Medulla oblongata (tissue), 1 donor: ENCODE results near the gene RSRC1.
"Not testable (repeated sequence)": the region's sequence is repeated elsewhere in the genome, so short reads cannot be mapped to it uniquely, and the experiment has no call there.

Experiments used
- DNase-seq: peaks from one replicate; pipeline ENCODE4 v3.0.0-alpha.2; 2015; ENCODE audit errors: extremely low spot score

RSRC1 gene, protein sequence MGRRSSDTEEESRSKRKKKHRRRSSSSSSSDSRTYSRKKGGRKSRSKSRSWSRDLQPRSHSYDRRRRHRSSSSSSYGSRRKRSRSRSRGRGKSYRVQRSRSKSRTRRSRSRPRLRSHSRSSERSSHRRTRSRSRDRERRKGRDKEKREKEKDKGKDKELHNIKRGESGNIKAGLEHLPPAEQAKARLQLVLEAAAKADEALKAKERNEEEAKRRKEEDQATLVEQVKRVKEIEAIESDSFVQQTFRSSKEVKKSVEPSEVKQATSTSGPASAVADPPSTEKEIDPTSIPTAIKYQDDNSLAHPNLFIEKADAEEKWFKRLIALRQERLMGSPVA

DNA sequence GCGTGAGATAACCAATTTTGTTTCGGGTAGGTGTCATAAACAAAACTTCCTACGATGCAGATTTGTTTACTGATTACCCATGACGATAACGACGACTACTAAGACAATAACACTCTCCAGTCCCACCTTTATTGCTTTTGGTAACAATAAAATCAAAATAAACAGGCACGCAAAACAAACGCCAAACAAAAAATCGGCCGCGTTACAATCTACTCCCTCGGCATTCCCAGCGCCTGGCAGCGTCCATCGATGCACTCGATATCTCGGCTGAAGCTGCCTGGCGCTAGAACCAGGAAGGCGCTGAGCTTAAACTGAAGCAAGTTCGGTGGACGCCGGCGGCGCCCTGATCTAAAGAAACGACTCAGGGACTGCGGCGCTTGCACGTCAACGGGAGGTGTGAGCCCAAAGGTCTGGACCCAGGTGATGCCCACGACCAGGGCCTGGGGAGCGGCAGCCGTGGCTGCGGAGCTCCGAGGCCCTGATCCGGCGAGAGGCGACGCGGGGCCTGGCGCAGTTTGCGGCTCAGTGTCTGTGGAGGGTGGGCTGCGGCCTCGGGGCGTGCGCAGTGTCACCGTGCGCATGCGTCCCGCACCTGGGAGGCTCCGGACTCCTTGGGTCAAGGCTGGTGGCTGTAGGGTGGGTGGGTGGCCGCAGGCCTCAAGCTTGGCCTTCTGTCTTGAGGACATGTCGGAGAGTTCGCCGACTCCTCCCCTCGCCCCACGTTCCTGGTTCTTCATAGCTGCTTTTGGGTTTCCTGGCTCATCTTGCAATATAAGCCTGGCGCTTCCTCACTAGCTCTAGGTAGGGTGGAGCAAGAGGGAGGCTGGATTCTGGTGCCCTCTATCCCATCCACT, at the start of gene RSRC1:
Gene RSRC1, plus strand, starts transcription at position 286 of the 854 bp plus-strand sequence. CDS start 12,016 bp downstream, outside the sequence.
- peak; percentile 91 for DNase-seq

DNA sequence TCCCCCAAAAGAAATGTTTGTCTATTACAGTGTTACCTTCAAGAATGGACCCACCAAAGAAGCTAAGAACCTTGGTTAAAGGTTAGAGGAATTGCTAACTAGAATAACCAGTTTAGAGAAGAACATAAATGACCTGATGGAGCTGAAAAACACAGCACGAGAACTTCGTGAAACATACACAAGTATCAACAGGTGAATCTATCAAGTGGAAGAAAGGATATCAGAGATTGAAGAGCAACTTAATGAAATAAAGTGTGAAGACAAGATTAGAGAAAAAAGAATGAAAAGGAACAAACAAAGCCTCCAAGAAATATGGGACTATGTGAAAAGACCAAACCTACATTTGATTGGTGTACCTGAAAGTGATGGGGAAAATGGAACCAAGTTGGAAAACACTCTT, 44.3 kb upstream of the RSRC1 start:
- not testable (repeated sequence) for DNase-seq

DNA sequence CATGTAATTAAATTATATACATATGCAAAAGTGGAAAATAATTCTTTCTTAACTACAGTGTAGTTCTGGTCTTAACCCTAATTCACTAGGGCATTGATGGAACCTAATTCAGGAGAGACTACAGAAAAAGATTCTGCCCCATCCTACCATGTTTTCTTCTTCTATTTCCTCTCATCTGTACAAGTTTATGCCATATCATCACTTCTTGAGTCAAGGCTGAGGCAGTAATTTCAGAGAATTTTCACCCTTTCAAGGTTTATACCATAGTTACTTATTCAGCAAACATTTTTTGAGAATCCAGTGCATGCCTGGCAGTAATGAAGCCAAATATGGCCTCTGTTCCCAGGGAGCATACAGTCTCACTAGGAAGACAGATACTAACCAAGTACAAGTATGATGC, 37.1 kb upstream of the RSRC1 start:
- DNase-seq = no peak

DNA sequence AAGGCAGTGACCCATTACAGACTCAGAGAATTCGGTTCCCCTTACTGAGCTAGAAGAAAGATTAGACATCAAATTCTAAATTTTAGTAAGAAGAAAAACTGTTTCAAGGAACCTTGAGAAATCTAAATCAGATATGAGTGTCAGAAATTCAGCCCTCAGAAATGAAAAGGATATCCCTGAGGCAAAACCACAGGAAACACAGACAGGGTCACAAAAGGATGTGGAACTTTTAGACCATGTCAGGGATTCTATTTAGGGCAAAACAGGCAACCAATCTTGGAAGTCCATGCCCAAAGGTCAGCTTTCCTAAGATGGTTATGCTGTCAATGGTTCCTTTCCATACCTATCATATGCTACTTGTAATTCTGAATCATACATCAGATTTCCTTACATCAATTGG, 35.3 kb upstream of the RSRC1 start:
- DNase-seq = no peak

DNA sequence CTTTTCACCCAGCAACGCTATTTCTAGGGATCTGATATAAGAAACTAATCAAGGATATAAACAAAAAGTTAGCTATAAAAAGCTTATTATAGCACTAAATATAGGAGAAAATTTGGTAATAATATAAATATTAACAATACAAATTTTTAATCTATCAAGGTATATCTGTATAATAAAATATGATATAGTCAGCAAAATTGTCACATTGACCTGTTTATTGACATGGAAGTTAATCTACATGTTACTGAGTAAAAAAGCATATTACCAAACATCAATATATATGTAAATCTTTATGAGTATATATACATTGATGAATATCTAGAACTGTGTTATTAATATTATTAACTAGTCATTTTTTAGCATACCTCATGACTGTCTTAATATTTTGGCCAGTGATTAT, 30.3 kb upstream of the RSRC1 start:
- no peak for DNase-seq

DNA sequence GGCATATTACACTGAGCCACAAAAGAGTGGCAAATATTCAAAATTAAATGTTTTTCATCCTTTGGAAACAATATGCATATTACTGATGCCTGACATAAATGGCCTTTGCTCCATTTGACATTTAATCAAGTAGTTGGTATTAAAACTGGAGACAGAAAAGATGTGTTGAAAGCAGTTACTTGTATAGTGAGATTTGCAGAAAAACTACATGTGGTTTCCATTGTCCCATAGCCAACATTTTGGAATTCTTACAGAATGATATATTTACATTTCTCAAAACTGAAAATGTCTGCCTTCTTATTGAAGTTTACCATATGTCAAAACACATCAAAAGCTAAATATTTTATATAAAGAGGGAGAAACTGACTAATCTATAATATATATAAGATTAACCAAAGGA, 25.2 kb upstream of the RSRC1 start:
- DNase-seq = no peak

DNA sequence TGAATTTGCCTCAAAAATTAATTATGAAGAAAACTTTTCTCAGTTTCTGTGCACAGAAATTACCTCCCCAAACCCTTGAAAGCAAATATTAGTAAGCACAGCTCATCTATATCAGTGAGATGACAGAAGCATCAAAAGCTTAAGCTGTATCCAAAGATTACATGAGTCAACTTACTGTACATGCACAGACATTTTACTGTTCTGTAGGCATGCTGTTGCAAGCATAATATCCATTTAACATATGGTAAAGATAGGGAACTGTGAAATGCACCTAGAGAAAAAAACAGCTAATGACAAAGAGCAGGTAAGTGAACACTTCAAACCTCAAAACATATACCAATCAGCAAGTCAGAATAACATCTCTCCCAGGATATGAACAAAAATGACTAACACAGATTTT, 24.5 kb upstream of the RSRC1 start:
- DNase-seq = no peak

DNA sequence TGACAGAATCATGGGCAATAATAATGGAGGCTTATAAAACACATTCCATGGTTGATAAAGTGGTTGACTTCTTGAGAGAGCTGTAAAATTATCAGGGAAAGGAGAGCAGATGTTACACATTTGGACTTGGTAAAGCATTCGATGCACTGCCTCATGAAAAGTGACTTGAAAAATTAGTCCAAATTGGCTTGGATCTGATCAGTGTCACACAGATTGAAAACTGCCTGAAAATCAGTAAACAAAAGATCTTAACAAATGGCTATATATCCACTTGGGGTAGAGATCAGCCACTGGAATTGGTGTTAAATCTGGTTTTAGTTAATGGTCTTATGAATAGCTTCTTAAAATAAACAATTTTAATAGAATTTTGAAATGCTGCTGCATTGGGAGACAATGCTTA, 24.0 kb upstream of the RSRC1 start:
- DNase-seq = no peak

DNA sequence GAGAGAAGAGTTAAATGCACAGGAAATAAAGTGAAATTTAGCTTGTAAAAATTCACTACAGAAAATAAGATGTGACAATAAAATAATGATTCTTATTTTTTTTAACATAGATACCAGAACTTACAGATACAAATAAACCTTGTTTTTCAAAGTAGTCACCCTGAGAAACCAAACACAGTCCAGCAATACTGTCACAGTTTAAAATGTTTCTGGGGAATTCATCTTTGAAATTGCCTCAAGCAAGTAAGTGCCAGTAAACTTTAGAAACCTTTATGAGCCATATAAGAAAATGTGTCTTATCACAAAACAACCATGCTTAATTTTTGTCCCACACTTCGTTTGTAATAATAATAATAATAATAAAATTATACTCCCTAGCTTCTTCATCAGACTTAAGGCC, 23.5 kb upstream of the RSRC1 start:
- DNase-seq = no peak

DNA sequence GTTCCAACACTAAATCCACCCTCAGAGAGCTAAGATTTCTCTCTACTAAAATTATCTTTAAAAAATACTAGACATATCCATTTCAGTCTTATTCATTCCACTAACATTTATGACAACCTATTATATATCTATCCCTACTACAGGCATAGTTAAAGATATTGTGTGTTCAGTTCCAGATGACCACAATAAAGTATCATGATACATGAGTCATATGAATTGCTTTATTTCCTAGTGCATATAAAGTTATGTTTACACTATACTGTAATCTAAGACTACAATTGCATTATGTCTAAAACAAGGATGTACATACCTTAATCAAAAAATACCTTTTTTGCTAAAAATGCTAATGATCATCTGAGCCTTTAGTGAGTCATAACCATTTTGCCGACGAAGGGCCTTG, 23.1 kb upstream of the RSRC1 start:
- no peak for DNase-seq

DNA sequence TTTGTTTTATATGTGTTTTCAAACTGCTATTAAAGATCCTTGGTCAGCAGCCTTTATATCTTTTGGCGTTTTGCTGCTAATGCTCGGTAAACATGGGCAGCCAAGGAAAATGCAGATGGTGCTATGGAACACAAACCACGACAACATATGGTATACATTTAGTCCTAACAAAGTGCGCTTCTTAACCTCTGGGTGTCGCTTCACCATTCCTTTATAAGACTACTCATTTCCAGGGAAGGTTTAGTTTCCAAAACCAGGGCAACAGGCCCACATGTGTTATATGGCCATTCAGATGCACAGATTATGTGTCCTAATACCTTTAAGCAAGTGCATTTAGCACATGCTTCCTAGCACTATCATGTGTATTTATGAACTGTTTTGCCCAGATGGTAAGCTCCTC, 18.4 kb upstream of the RSRC1 start:
- no peak for DNase-seq

DNA sequence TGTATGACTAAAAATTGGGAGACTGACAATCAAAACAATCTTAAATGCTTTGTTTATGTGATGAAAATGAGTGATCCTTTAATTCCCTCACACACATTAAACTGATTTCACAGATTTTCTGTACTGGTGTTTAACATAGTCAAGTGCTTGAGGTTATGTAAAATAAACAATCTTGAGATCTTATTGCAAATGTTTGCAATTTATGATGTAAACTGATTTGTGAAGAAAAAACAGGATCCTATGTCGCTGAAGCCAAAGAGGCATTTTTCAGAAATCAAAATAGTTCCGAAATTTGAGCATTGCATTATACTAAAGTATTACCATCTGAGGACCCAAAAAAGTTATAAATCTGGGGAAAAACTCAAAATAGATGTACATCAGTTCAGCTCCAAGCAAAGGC, 16.4 kb upstream of the RSRC1 start:
- no peak for DNase-seq

DNA sequence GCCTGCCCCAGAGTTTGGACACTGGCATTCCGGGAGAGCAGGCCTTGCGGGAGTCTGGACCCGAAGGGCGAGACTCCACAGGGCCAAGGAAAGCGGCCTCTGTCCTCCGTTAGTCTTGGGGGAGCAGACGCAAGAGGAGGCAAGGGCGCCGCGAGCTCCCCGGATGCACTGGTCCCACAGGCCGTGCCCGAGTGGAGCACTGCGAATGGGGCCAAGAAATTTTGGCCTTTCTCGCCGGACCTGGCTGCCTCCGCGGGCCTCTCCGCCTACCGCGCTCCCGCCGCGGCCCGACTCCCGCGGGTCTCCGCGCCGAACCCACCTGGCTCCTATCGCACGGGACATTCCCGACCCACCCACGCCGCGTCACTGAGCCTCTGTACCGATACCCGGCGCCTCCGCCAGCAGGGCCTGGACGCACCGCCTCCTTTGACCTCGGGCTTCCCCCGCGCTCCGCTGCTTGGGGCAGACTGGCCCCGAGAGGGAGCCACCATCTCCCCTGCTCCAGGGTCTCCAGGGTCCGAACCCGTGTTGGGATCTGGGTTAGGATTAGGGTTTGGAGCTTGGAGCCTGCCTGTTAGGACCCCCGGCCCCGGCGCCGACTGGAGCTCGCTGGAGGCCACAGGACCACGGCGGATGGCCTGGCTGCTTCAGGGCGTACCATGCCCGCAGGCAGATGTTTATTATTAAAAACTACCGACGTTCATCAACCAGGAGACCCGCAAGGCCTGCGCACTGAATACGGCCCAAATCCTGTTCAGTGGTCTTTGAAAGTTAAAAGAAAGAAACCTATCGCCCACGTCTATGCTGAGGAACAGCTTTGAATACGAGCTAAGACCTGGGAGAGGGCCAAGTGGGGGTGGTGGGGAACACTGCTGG, 15.4 kb upstream of the RSRC1 start:
- no peak for DNase-seq

DNA sequence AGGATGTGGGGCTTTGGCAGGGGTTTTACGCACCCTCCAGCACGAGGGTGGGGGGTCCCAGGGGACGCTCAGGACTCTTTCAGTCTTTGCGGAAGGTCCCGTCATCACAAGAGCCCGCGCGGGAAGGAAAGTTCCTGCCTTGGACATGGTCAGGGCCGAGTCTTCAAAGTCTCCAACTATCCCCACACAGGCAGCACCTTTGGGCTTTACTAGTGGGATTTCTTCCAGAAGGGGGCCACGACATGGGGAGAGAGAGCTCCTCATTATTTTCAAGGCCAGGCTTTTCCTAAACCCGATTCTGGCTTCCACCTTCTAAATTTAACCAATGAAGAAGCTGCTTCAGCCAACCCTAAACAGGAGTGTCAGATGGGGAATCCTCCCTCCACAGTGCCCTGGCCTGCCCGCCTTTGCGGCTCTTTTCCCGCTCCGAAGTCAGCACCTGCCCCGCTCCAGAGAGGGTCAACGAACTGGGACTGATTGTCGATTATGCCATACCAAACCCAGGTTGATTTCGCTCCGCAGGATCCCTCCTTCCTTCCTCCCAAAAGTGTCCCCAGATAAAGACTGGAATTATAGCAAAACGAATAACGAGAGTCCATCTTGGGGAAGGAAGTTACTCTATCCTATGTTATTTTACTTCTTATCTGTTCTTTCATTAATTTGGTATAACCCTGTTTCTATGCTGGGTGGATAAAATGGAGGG, 14.6 kb upstream of the RSRC1 start:
- no peak for DNase-seq

DNA sequence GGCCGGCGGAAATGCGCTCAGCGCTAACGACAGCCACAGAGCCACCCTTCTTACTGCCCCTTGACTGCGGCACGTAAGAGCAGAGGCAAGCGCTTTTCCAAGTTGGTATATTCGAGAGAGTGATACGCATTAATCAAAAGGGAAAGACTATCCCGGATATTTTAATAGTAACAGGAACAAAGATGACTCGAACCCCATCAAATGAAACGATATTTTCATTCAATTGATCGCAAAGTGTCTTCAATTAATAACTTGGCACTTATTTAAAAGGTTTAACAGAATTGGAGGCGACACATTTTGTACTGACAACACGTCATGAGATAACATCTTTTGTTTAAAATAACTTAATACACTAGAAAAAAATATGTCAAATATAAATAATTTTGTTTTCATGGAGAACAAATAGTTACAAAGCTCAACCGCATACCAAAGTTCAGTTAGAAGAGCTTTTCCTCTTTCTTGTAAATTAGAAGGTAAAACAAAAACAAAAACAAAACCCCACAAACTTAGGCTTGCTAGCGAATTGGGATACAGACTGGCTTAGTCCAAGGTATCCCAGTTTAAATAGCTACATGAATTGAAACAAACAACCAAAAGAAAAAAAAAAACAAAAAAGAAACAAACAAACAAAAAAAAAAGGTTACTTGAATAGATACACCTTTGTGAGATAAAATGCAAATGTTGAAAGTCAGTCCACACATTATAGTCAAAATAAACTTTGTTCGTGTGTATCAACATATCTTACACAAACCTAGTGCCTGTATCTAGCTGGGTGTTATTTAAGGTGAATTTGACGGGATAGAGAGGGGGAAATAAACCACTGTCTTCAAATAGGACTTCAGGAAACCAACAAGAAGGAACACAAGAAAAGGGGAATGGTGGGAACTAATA, 13.8 kb upstream of the RSRC1 start:
- DNase-seq = no peak

DNA sequence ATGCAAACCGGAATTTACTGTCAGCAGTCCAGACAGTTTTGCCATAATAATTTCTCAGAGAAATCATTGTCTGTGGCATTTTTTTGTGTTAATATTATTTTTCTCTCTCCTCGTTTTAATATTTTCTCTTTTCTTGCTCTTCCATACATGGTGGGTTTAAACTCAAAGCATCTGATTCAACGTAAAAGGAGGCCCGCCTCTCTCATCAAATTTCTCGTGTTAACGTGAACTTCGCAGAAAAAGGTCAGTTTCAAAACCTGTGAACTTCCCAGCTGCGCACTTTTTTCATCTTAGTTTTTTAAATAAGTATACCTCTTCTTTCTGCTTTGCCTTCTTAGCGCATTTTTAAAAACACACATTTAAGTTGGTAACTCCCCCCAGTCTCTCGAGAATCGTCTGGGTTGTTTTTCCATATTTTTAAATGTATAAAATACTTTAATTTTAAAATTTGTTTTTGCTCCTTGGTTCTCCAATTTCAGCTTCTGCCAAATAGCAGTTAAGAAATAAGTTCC, 12.8 kb upstream of the RSRC1 start:
- no peak for DNase-seq

DNA sequence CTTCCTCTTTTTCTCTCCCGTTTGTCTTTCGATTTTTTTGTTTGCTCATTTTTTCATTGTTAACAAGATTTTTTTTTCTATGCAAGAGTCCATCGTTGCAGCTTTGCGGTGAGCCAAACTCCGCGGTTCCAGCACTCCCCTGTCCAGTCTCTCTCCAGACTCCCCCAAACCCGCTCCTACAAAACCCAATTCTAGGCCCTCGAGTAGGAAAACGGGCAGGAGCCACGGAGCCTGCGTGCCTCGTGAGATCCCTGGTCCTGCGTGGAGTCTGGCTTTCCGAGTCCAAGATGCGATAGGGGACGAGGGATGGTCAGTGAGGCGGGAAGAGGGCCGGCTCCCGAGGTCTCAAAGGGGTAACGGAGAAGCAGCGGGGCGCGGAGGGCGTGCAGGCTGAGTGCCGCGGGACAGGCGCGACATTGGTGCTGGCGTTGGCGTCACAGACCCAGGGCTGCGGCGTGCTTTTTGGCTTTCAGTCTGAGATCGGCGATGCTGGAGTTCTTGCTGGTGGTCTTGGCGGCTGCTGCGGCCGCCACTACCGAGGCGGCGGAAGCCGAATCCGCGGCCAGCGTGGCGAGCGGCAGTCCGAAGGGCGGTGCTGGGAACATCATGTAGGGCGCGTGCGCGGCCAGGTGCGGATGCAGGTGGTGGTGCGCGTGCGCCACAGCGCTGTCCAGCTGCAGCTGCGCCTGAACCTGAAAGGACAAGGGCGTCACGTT, 12.1 kb upstream of the RSRC1 start:
- no peak for DNase-seq

DNA sequence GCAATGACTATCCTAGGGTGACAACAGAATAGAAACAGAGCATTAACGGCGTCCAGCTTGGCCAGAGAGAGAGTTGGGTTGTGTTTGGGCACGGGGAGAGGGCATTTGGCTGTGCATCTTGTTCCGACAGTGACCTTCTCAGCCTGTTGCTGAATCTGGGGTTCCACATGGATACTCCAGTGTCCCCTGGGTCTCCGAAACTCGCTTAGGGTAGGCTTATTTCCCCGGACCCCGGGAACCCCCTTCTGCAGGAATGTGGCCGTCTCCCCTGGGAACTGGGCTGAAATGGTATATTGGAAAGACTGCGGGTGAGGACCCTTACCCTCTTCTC, 11.6 kb upstream of the RSRC1 start:
- DNase-seq = no peak

DNA sequence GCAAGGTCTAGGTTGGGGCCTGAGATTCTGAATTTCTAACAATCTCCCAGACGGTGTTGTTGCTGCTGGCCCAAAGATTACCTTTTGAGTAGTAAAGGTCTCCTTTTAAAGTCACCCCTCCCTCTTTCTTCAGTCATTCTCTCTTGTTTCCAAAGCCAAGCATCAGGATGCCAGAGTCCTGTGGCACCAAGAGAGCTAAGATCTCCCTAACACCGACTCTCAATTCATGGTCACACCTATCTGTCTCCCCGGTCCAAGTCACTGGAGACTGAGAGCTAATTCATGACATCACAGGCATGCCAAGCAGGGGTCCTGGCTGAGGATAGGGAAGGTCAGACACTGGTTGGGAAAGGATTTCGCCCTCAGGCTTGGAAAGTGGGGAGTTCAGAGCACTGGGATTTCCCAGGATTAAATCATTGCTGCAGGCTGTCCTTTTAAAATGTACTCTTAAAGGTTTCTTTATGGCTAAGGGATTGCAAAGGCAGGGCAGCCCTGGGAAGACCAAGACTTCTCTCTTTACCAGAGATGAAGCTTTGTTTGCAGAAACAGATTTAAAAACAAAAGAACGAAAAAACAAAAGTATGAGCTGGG, 11.0 kb upstream of the RSRC1 start:
- DNase-seq = no peak
